Sigmoid colon (tissue), 7 donors: ENCODE data around the gene ZACN. TPM values are rescaled to one million over a fixed set of nuclear protein-coding genes. Genes with fewer than 3 reads are reported as not detected.

Experiments used
- DNase-seq: peaks from one replicate; pipeline ENCODE4 v3.0.0-alpha.2; 2019
- H3K27ac ChIP-seq, 4 donors: fragments of 200-600 bp; sonication (generic); one replicate each; pipeline ENCODE4 v1.5.1; 2016 to 2019; ENCODE audit warnings: mild to moderate bottlenecking in 1 of 4
- H3K27me3 ChIP-seq, 3 donors: fragments of 200-600 bp; sonication (generic); one replicate each; pipeline ENCODE4 v1.5.1; 2019; ENCODE audit warnings: mild to moderate bottlenecking in 1 of 3
- H3K36me3 ChIP-seq, 4 donors: fragments of 200-600 bp; sonication (generic); one replicate each; pipeline ENCODE4 v1.5.1; 2016 to 2019
- H3K4me1 ChIP-seq, 4 donors: fragments of 200-600 bp; sonication (generic); one replicate each; pipeline ENCODE4 v1.5.1; 2017 to 2019
- H3K4me3 ChIP-seq, 4 donors: fragments of 200-600 bp; sonication (generic); one replicate each; pipeline ENCODE4 v1.5.1; 2017 to 2019; ENCODE audit warnings: mild to moderate bottlenecking in 2 of 4, moderate library complexity in 1 of 4
- H3K9me3 ChIP-seq, 4 donors: fragments of 200-600 bp in 3 of 4; sonication (generic) in 3 of 4; one replicate each; pipeline versions ENCODE4 v1.5.1 to v1.6.1; 2013 to 2019
- EP300 ChIP-seq, 4 donors: sonication (generic); formaldehyde crosslinking; IDR thresholded peaks; one replicate each; pipeline ENCODE4 v1.6.1; 2017; ENCODE audit warnings: antibody characterized with exemption in 4 of 4
- POLR2A ChIP-seq, 2 donors: fragments of 450-650 bp; IDR thresholded peaks; one replicate each; pipeline ENCODE4 v1.6.1; 2016; ENCODE audit warnings: antibody characterized with exemption in 2 of 2, mild to moderate bottlenecking in 2 of 2, moderate library complexity in 2 of 2
- POLR2AphosphoS5 ChIP-seq, 4 donors: sonication (generic); formaldehyde crosslinking; IDR thresholded peaks; one replicate each; pipeline ENCODE4 v1.6.1; 2017; ENCODE audit warnings: antibody characterized with exemption in 4 of 4
- WGBS, 2 donors: extraction: QIAGEN DNeasy Blood & Tissue Kit; methylation state at CpG; one replicate each; pipeline ENCODE4 v1.1.7; 2013; 5-methylcytosine and 5-hydroxymethylcytosine counted together
- intact Hi-C: fragments of 100-400 bp; cut with DNase I; formaldehyde crosslinking; loops from one replicate; pipeline ENCODE4 v1.15.1; 2023
- polyA plus RNA-seq, 3 donors: library from polyadenylated mRNA; stranded (reverse); fragments of 200-250 nt; gene quantifications; one replicate each; pipeline ENCODE4 v1.2.3, GENCODE V29; 2013
- total RNA-seq, 4 donors: library from RNA; depleted of rRNA; stranded (reverse); fragments of >200 nt; gene quantifications; one replicate each; pipeline ENCODE4 v1.1.0, GENCODE V29; 2016
- TF ChIP-seq, protein P1 (sequence below), 4 experiments: fragments of 450-650 bp in 3 of 4; fragments of 200-600 bp in 1 of 4; IDR thresholded peaks; one replicate each; pipeline ENCODE4 v1.5.1; 2016 to 2019; ENCODE audit warnings: antibody characterized with exemption in 4 of 4, mild to moderate bottlenecking in 3 of 4, moderate library complexity in 2 of 4
- donor health status: healthy with polysubstance abuse.
- donor health status: Bipolar disorder and iron deficiency.
- donor health status: healthy.

ZACN gene
- total and polyA plus RNA-seq, 7 donors: 0.16 to 3.5 (median 1.2) TPM

DNA sequence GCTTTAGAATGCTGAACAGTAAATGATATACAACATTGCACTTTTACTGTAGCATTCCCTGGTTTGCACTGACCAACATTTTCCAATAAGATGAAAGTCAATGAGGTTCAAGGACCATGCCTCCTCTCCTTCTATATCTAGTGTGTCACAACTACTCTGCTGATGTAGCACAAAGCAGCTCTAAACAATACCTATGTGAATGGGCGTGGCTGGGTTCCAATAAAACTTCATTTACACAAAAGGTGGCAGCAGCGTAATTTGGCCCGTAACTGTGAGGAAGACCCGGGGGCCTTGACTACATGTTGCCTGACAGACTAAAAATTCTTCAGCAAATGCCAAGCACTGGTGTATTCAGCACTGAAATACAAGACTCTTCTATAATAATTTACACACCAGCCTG is 13.2 kb upstream of the ZACN start:
- Histone ChIP-seq H3K9me3 (no peaks in the 10 kb centered on the region), H3K4me1 (peaks cover 0 to 15% (median 6%) of the 10 kb centered on the region in 4 donors), H3K27me3 (no peaks in the 10 kb centered on the region), H3K27ac (no peak overlapping the region), H3K4me3 (no peak overlapping the region), H3K36me3 (peaks cover 45 to 94% (median 59%) of the 10 kb centered on the region in 4 donors)
- TF ChIP-seq POLR2AphosphoS5 (IDR thresholded peaks at IDR 0.05) (no peak), EP300 (IDR thresholded peaks at IDR 0.05) (no peak), POLR2A (IDR thresholded peaks at IDR 0.05) (no peak)
- TF ChIP-seq, protein P1, sequence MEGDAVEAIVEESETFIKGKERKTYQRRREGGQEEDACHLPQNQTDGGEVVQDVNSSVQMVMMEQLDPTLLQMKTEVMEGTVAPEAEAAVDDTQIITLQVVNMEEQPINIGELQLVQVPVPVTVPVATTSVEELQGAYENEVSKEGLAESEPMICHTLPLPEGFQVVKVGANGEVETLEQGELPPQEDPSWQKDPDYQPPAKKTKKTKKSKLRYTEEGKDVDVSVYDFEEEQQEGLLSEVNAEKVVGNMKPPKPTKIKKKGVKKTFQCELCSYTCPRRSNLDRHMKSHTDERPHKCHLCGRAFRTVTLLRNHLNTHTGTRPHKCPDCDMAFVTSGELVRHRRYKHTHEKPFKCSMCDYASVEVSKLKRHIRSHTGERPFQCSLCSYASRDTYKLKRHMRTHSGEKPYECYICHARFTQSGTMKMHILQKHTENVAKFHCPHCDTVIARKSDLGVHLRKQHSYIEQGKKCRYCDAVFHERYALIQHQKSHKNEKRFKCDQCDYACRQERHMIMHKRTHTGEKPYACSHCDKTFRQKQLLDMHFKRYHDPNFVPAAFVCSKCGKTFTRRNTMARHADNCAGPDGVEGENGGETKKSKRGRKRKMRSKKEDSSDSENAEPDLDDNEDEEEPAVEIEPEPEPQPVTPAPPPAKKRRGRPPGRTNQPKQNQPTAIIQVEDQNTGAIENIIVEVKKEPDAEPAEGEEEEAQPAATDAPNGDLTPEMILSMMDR (IDR thresholded peaks at IDR 0.05): no peak
- intact Hi-C loops: no loop called here
- WGBS, 2 donors: 27 to 77% methylated on average over 4 of the region's 4 CpGs
- no peak for DNase-seq

DNA sequence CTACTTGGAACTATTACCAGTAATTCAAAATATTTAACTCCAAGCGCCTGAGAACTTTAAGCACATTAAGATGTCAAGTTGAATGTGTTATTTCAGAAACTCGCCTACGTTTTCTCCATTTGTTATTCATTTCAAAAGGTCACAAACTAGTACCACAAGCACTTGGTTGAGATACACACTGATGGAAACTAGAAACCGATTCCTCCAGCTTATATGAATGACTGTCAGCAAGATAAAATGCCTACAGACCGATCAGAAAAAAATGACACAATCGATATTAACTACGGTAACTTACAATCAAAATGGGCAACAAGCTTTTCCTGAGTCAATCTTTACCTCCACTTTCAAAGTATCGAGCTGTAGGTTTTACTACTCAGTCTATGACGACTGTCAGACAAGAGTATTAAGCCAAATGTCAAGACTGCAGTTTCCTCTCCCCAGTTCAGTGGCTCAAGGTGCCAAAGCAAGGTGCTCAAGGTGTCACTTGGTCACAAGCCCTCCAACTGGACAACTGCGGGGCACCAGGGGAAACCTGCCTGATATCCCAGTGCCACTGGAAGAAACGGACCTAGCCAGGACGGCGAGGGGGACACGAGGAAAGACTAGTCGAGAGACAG is 7.3 kb upstream of the ZACN start:
- peaks cover 3 to 57% (median 49%) of the 10 kb centered on the region in 4 donors for H3K4me1 ChIP-seq
- peak overlapping the region; percentile 59 to 90 (median 82) for H3K4me3 ChIP-seq
- no peak for DNase-seq
- H3K27me3 ChIP-seq: peaks cover 26 to 33% (median 33%) of the 10 kb centered on the region in 3 donors
- H3K9me3 ChIP-seq: no peaks in the 10 kb centered on the region
- WGBS, 2 donors: 5 to 12% methylated on average over 15 of the region's 15 CpGs
- intact Hi-C loops: loop anchor here (2.0 to 10.0 kb wide), 2 partner anchors 57 to 167 kb away; partner anchors contain the start of gene MRPL38
- H3K36me3 ChIP-seq: peaks cover 11 to 40% (median 17%) of the 10 kb centered on the region in 4 donors
- TF ChIP-seq, protein P1 (IDR thresholded peaks at IDR 0.05): no peak
- TF ChIP-seq POLR2AphosphoS5 (IDR thresholded peaks at IDR 0.05) (no peak), EP300 (IDR thresholded peaks at IDR 0.05) (no peak), POLR2A (IDR thresholded peaks at IDR 0.05) (no peak)
- H3K27ac ChIP-seq: peak overlapping the region; percentile 72 to 82 (median 80)

DNA sequence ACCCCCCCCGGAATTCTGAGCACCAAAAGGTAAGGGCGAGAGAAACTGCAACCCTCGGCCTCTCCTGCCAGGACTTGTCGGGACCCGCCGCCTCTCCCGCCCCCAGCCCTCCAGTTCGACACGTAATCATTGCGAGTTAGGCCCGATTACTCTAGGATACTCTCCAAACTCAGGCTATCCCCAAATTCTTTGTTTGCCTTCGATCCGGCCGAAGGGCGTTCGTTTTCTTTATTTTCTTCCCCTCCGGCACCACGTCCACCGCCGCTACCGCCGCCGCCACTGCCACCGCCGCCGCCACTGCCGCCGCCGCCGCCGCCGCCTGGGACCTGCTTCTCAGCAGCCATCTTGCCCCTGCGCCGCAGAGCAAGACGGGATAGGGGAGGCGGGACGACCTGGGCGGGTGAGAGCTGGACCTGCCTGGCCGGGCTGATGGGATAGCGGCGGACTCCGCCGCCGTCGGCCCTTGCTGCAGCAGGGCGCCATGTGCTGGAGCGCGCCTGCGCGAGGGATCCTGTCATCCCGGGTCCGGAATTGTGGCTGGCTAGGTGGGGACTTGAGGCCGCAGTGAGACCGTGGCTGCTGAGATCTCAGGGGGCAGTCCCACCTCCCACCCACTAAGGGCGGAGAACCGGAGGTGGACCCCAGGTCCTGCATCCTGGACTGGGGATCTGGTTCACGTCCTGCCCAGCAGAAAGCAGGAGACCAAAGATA is 6.7 kb upstream of the ZACN start, which contains the start of gene SRP68:
SRP68 (minus strand) TSS at position 370 of the 711 bp plus-strand sequence; CDS start at position 344, 26 bp downstream.
- Histone ChIP-seq H3K4me1 (peaks cover 3 to 63% (median 55%) of the 10 kb centered on the region in 4 donors), H3K36me3 (peaks cover 4 to 33% (median 10%) of the 10 kb centered on the region in 4 donors), H3K9me3 (no peaks in the 10 kb centered on the region), H3K4me3 (peak within 1 kb of the TSS; percentile 59 to 90 (median 82)), H3K27ac (peak within 1 kb of the TSS; percentile 72 to 82 (median 80)), H3K27me3 (peaks cover 32 to 40% (median 39%) of the 10 kb centered on the region in 3 donors)
- peak; percentile 95 for DNase-seq
- TF ChIP-seq POLR2A (IDR thresholded peaks at IDR 0.05) (peak; percentile 28 to 61), EP300 (IDR thresholded peaks at IDR 0.05) (no peak), POLR2AphosphoS5 (IDR thresholded peaks at IDR 0.05) (peak; percentile 63 to 88 (median 80))
- 0 to 1% methylated on average over 57 of the region's 57 CpGs for WGBS, 2 donors
- intact Hi-C loops: loop anchor here (2.0 to 10.0 kb wide), 2 partner anchors 58 to 168 kb away; partner anchors contain the start of gene MRPL38

DNA sequence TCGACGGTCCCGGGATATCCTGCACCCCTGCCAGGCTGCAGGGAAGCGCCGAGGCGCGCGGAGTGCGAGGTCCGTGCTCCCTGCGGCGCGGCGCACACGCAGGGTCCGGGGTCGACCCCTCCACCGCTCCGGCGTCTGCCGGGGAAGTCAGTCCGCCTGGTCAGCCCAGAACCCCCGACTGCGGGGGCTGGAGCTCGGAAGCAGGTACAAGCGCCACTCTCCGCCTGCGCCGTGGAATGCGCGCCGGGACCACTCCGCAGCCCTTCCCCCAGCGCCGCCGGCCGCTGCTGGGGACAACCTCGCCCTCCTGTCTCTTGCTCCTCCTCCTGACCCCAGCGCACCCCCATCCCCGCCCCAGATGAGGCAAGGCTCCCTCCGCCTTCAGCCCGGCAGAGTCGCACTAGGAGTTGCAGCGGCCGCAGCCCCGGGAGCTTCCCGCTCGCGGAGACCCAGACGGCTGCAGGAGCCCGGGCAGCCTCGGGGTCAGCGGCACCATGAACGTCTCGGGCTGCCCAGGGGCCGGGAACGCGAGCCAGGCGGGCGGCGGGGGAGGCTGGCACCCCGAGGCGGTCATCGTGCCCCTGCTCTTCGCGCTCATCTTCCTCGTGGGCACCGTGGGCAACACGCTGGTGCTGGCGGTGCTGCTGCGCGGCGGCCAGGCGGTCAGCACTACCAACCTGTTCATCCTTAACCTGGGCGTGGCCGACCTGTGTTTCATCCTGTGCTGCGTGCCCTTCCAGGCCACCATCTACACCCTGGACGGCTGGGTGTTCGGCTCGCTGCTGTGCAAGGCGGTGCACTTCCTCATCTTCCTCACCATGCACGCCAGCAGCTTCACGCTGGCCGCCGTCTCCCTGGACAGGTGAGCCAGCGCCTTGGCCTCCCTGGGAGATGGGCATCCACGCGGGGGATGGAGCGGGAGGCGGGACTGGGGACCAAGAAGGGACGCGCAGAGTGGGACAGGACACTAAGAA is 4.3 kb upstream of the ZACN start, which contains the start of gene GALR2:
GALR2 (plus strand) TSS at position 392 of the 974 bp plus-strand sequence; CDS start at position 495, 103 bp downstream.
- TF ChIP-seq POLR2AphosphoS5 (IDR thresholded peaks at IDR 0.05) (peak in 1 of 4 donors; percentile 22), EP300 (IDR thresholded peaks at IDR 0.05) (no peak)
- WGBS, 2 donors: 4 to 5% methylated on average over 92 of the region's 92 CpGs
- Histone ChIP-seq H3K36me3 (peaks cover 0 to 9% (median 0%) of the 10 kb centered on the region in 4 donors), H3K27me3 (peaks cover 36 to 63% (median 59%) of the 10 kb centered on the region in 3 donors), H3K27ac (no peak within 1 kb of the TSS), H3K4me1 (peaks cover 3 to 66% (median 60%) of the 10 kb centered on the region in 4 donors), H3K9me3 (no peaks in the 10 kb centered on the region), H3K4me3 (peak within 1 kb of the TSS; percentile 5 to 41 (median 26))
- intact Hi-C loops: loop anchor here (10.0 kb wide), 1 partner anchor 170 kb away; the partner anchor contains the start of gene MRPL38
- no peak for DNase-seq
